Aorta (tissue), 5 donors: ENCODE results near the gene NABP1. TPM values are rescaled to one million over a fixed set of nuclear protein-coding genes. Genes with fewer than 3 reads are reported as not detected.

Experiments
- ATAC-seq: fragments of 200-7000 bp; cut with Tn5 transposase; one replicate; pipeline ENCODE4 v1.9.1; 2022; ENCODE audit warnings: moderate library complexity; ENCODE audit not compliant: low FRiP score
- DNase-seq, 2 donors: peaks; one replicate each; pipeline ENCODE4 v3.0.0-alpha.2; 2020
- H3K27ac ChIP-seq, 2 donors: one replicate each; pipeline ENCODE4 v1.5.1; 2013; ENCODE audit warnings: low read length in 2 of 2, mild to moderate bottlenecking in 2 of 2, moderate library complexity in 2 of 2, control low read depth in 1 of 2, inconsistent platforms in 1 of 2, low read depth in 1 of 2
- H3K27me3 ChIP-seq, 2 donors: one replicate each; pipeline ENCODE4 v1.6.1; 2013; ENCODE audit warnings: control low read depth in 1 of 2, low read length in 1 of 2, mild to moderate bottlenecking in 1 of 2, moderate library complexity in 1 of 2; ENCODE audit not compliant: insufficient read depth in 2 of 2, control insufficient read depth in 1 of 2
- H3K36me3 ChIP-seq, 2 donors: one replicate each; pipeline ENCODE4 v1.6.1; 2013; ENCODE audit warnings: control low read depth in 1 of 2, low read length in 1 of 2, mild to moderate bottlenecking in 1 of 2; ENCODE audit not compliant: insufficient read depth in 2 of 2, control insufficient read depth in 1 of 2
- H3K4me1 ChIP-seq, 2 donors: one replicate each; pipeline ENCODE4 v1.6.1; 2013; ENCODE audit warnings: low read length in 2 of 2, control low read depth in 1 of 2, mild to moderate bottlenecking in 1 of 2, moderate library complexity in 1 of 2; ENCODE audit not compliant: insufficient read depth in 2 of 2, control insufficient read depth in 1 of 2
- H3K4me3 ChIP-seq, 2 donors: one replicate each; pipeline ENCODE4 v1.5.1; 2013; ENCODE audit warnings: low read length in 2 of 2, control low read depth in 1 of 2, mild to moderate bottlenecking in 1 of 2
- H3K9me3 ChIP-seq: one replicate; pipeline ENCODE4 v1.6.1; 2013; ENCODE audit warnings: mild to moderate bottlenecking, low read length; ENCODE audit not compliant: control insufficient read depth
- WGBS, 2 donors: extraction: QIAGEN DNeasy Blood & Tissue Kit; methylation state at CpG; one replicate each; pipeline ENCODE4 v1.1.7; 2013; 5-methylcytosine and 5-hydroxymethylcytosine counted together
- intact Hi-C, 2 donors: fragments of 100-400 bp; cut with DNase I; formaldehyde crosslinking; loops; one replicate each; pipeline versions ENCODE4 v1.14.2 to v1.15.0; 2022
- polyA plus RNA-seq, 2 donors: library from polyadenylated mRNA; stranded (reverse); fragments of 200-250 nt; gene quantifications; one replicate each; pipeline ENCODE4 v1.2.3, GENCODE V29; 2013
- total RNA-seq, 2 donors: library from RNA; stranded (reverse); fragmentation: NEBNext Ultra II Directional; extraction: Animal tissue kit (Norgen Biotek cat#: 25700); gene quantifications; one replicate each; pipeline ENCODE4 v1.2.1, GENCODE V29; 2021
- donor health status: healthy with polysubstance abuse.
- donor health status: Bipolar disorder and iron deficiency.
- donor health status: DM: no; HTN: no; CAD: no.
- donor health status: DM: no; HTN: no; CAD: no.
- donor health status: DM: yes; HTN: yes; CAD: no.

Gene NABP1
- total and polyA plus RNA-seq, 4 donors: 5.7 to 74.4 (median 38.9) TPM

DNA sequence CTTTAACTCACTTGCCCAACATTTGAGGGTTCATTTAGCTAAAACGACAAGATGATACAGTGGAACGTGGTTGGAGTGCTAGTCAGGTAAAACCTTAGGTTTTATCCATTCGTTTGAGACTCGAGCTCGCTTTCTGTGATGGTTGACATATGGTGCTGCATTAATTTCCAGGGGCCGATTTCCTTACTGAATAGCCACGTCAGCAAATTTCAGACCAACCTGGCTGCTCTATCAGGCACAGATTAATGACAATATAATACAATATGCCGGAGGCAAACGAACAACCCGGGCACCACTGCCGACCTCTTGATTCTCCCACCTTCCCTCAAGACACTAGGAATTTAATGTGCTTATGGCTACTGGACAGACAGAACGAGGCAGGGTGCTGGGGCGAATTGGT is 42.0 kb downstream of the NABP1 start:
- DNase-seq (no peak), ATAC-seq (no peak)
- Histone ChIP-seq H3K36me3 (no peaks in the 10 kb centered on the region), H3K9me3 (no peaks in the 10 kb centered on the region), H3K27ac (no peak overlapping the region), H3K4me1 (peaks cover 0 to 3% of the 10 kb centered on the region in 2 donors), H3K27me3 (no peaks in the 10 kb centered on the region), H3K4me3 (no peak overlapping the region)
- intact Hi-C loops: no loop called here
- 93 to 97% methylated on average over 13 of the region's 13 CpGs for WGBS, 2 donors

DNA sequence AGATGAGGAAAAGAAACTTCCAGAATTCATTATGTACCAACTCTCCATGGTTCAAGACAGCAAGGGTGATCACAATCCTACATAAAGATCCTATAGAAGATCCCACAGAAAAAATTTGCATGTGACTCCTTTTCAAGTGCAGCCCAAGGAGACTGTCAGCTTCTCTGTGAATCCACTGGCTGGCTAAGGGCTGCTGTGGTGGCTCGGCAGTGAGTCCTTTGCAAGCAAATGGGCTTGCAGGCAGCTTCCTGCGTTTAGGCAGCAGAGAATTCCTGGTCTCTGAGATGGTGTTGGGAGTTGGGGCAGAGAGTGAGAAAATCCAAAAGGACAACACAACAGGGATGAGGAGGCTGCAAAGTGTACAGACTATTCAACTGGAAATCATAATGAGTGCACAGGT is 43.4 kb downstream of the NABP1 start:
- peaks cover 0 to 3% of the 10 kb centered on the region in 2 donors for H3K4me1 ChIP-seq

DNA sequence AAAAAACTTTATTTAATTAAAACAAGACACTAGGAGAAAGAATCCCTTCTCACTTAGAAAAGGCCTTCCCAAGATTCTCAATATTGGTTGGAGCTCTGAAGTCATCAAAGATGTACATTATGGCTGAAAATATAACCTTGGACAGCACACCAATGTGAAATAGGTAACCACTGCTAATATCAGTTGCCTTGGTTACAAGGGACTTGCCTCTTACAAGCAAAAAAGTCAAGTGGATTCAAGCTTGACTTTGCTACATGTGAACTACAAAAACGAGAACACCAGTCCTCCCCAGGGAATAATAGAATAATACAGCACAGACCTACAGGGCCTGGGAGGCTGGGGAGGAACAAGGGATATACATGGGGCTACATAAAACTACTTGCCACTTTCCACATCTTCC is 46.1 kb downstream of the NABP1 start:
- Histone ChIP-seq H3K4me1 (peaks cover 0 to 3% of the 10 kb centered on the region in 2 donors), H3K27ac (no peak overlapping the region), H3K4me3 (no peak overlapping the region), H3K27me3 (no peaks in the 10 kb centered on the region), H3K36me3 (no peaks in the 10 kb centered on the region), H3K9me3 (no peaks in the 10 kb centered on the region)
- intact Hi-C loops: no loop called here
- 0 to 10% methylated on average over 1 of the region's 1 CpG for WGBS, 2 donors
- ATAC-seq (no peak), DNase-seq (no peak)

More for the DNA sequence above, 43.4 kb downstream of the NABP1 start:
- DNase-seq: no peak
- Histone ChIP-seq H3K9me3 (no peaks in the 10 kb centered on the region), H3K36me3 (no peaks in the 10 kb centered on the region), H3K27ac (no peak overlapping the region), H3K4me3 (no peak overlapping the region), H3K27me3 (no peaks in the 10 kb centered on the region)
- no peak for ATAC-seq
- 82 to 84% methylated on average over 2 of the region's 2 CpGs for WGBS, 2 donors
- intact Hi-C loops: no loop called here

DNA sequence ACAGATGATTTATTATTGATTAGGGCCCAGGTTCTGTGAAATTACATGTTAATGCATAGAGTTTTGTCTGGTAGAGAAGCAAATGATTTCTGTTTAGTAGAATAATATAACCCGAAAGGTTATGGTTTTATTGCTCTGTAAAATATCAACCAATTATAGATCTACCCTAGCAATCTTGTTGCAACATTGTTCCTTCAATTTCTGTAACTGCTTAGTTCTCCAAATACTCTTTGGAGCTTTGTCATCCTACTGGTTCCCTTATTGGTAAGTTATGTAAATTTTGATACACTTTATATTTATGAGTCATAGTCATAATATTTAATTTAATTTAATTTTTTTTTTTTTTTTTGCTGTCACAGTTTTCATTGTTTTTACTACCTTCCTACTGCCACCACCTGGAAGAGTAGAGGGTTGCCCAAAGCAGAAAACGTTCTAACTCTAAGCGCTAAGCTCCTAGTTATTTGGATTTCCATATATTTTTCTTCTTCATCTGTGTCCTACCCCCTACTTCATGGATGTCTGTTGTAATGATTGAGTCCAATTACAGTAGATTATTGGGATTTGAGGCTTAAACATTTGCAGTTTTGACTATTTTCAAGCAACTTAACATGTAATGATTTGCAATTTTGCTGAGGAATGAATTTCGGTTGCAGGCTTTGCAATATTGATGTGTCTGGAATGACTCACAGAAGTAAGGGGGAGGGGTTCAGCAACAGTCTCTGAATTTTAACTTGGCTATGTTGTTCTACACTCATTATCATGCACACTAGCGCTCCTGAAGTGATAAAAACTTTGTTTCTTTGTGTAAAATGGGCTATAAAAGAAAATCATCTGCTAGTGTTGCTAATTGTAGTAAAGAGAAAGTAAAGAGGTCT is 51.1 kb downstream of the NABP1 start:
- DNase-seq (no peak), ATAC-seq (no peak)
- H3K27ac ChIP-seq: no peak overlapping the region
- WGBS, 2 donors: 71 to 73% methylated on average over 5 of the region's 5 CpGs
- H3K27me3 ChIP-seq: no peaks in the 10 kb centered on the region
- no peaks in the 10 kb centered on the region for H3K36me3 ChIP-seq
- no peaks in the 10 kb centered on the region for H3K4me1 ChIP-seq
- H3K9me3 ChIP-seq: peaks cover 2% of the 10 kb centered on the region
- intact Hi-C loops: no loop called here
- H3K4me3 ChIP-seq: no peak overlapping the region

DNA sequence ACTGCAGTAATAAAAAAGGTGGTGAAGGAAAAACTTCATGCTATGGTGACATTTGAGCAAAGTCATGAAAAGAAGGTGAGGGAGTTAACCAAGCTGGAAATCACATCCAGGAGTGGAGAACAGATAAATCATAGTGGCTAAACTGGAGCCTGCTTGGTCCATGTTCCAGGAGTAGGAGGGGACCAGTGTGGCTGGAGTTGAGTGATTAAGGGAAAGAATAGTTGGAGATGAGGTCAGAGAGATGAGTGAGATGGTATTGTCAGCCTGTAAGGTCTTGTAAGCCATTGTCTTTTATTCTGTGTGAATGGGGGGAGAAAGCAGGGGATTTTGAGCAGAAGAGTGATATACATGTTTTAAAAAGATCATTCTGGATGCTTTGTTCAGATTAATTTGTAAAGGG is 52.3 kb downstream of the NABP1 start:
- DNase-seq (no peak), ATAC-seq (no peak)
- Histone ChIP-seq H3K27ac (no peak overlapping the region), H3K4me3 (no peak overlapping the region), H3K36me3 (no peaks in the 10 kb centered on the region), H3K9me3 (peaks cover 2% of the 10 kb centered on the region), H3K4me1 (no peaks in the 10 kb centered on the region), H3K27me3 (no peaks in the 10 kb centered on the region)
- intact Hi-C loops: no loop called here

Other genes starting within 250 kb of the NABP1 start
- 10 to 100 TPM; 23.2 to 37.8 TPM for gene CAVIN2, start 169.0 kb downstream of the NABP1 start, total RNA-seq
- gene CAVIN2, start 169.0 kb downstream of the NABP1 start, polyA plus RNA-seq: 1 to 10 TPM; 3.0 to 5.9 TPM